Prostate gland (tissue), 2 donors: ENCODE data around the gene SH3GL3. TPM values are rescaled to one million over a fixed set of nuclear protein-coding genes. Genes with fewer than 3 reads are reported as not detected.

Experiments used
- DNase-seq: peaks from one replicate; pipeline ENCODE4 v3.0.0-alpha.2; 2019; ENCODE audit warnings: low spot score
- H3K27ac ChIP-seq, 2 donors: fragments of 200-600 bp; sonication (generic); 2 replicates each; pipeline ENCODE4 v1.5.1; 2017 to 2019
- H3K27me3 ChIP-seq: fragments of 200-600 bp; sonication (generic); replicated peaks from 2 replicates; pipeline ENCODE4 v1.5.1; 2019; ENCODE audit not compliant: insufficient read depth
- H3K36me3 ChIP-seq, 2 donors: fragments of 200-600 bp; sonication (generic); 1 replicate in 1 of 2; 2 replicates in 1 of 2; pipeline versions ENCODE4 v1.5.1 to v1.8.1; 2017 to 2019
- H3K4me1 ChIP-seq: fragments of 200-600 bp; sonication (generic); replicated peaks from 2 replicates; pipeline ENCODE4 v1.5.1; 2019
- H3K4me3 ChIP-seq, 2 donors: fragments of 200-600 bp; sonication (generic); 2 replicates each; pipeline ENCODE4 v1.5.1; 2017 to 2019
- H3K9me3 ChIP-seq: fragments of 200-600 bp; sonication (generic); 2 replicates; pipeline ENCODE4 v1.5.1; 2017
- CTCF ChIP-seq, 4 experiments: fragments of 200-600 bp in 2 of 4; fragments of 450-650 bp in 2 of 4; sonication (generic) in 2 of 4; IDR thresholded peaks; 1 replicate in 3 of 4; 2 replicates in 1 of 4; pipeline ENCODE4 v1.5.1; 2016 to 2019; ENCODE audit warnings: antibody characterized with exemption in 4 of 4, mild to moderate bottlenecking in 2 of 4, moderate library complexity in 2 of 4
- POLR2A ChIP-seq: fragments of 450-650 bp; IDR thresholded peaks from one replicate; pipeline ENCODE4 v1.6.1; 2016; ENCODE audit warnings: antibody characterized with exemption, mild to moderate bottlenecking
- POLR2AphosphoS5 ChIP-seq: sonication (generic); formaldehyde crosslinking; IDR thresholded peaks from one replicate; pipeline ENCODE4 v1.6.1; 2017; ENCODE audit warnings: antibody characterized with exemption
- WGBS: methylation state at CpG from one replicate; pipeline ENCODE4 v1.1.5; 2018; 5-methylcytosine and 5-hydroxymethylcytosine counted together
- intact Hi-C: fragments of 100-400 bp; cut with DNase I; formaldehyde crosslinking; loops from one replicate; pipeline ENCODE4 v1.14.2; 2022
- total RNA-seq, 2 donors: library from RNA; depleted of rRNA; stranded (reverse); fragments of >200 nt; gene quantifications; one replicate each; pipeline ENCODE4 v1.1.0, GENCODE V29; 2016

SH3GL3 gene
- total RNA-seq, 2 donors from 2014 or later = 2.2 to 7.4 TPM

- Histone ChIP-seq H3K4me1 (no peaks in the 10 kb centered on the region), H3K9me3 (no peaks in the 10 kb centered on the region), H3K27ac (no peak overlapping the region), H3K4me3 (no peak overlapping the region), H3K36me3 (no peaks in the 10 kb centered on the region), H3K27me3 (no peaks in the 10 kb centered on the region)
- intact Hi-C loops = no loop called here
- TF ChIP-seq POLR2A = no peak
- no peak for TF ChIP-seq POLR2AphosphoS5
- TF ChIP-seq CTCF (IDR thresholded peaks at IDR 0.05) = no peak
- DNase-seq = no peak
- 70% methylated on average over 5 of the region's 5 CpGs for WGBS
These were observed 138.6 kb downstream of the SH3GL3 start for GRCh38 chr15:83585601-83586335.

- Histone ChIP-seq H3K9me3 (no peaks in the 10 kb centered on the region), H3K27ac (no peak overlapping the region), H3K4me1 (no peaks in the 10 kb centered on the region), H3K4me3 (no peak overlapping the region), H3K36me3 (no peaks in the 10 kb centered on the region), H3K27me3 (no peaks in the 10 kb centered on the region)
- no peak for DNase-seq
- TF ChIP-seq CTCF (IDR thresholded peaks at IDR 0.05) (no peak), POLR2AphosphoS5 (no peak), POLR2A (no peak)
- intact Hi-C loops = no loop called here
- WGBS = 76% methylated on average over 3 of the region's 3 CpGs
These were observed 139.9 kb downstream of the SH3GL3 start for GRCh38 chr15:83587091-83587490.

GRCh38 chr15:83588441-83588840 is 141.3 kb downstream of the SH3GL3 start:
- TF ChIP-seq CTCF (IDR thresholded peaks at IDR 0.05) (no peak), POLR2A (no peak), POLR2AphosphoS5 (no peak)
- Histone ChIP-seq H3K27me3 (no peaks in the 10 kb centered on the region), H3K36me3 (no peaks in the 10 kb centered on the region), H3K9me3 (no peaks in the 10 kb centered on the region), H3K27ac (no peak overlapping the region), H3K4me3 (no peak overlapping the region), H3K4me1 (peaks cover 4% of the 10 kb centered on the region)
- no peak for DNase-seq
- 66% methylated on average over 5 of the region's 5 CpGs for WGBS
- intact Hi-C loops = no loop called here

GRCh38 chr15:83592370-83593040 is 145.4 kb downstream of the SH3GL3 start:
- intact Hi-C loops = no loop called here
- Histone ChIP-seq H3K9me3 (no peaks in the 10 kb centered on the region), H3K4me3 (no peak overlapping the region), H3K36me3 (no peaks in the 10 kb centered on the region), H3K4me1 (peaks cover 4% of the 10 kb centered on the region), H3K27me3 (no peaks in the 10 kb centered on the region), H3K27ac (no peak overlapping the region)
- WGBS = 41% methylated on average over 6 of the region's 6 CpGs
- DNase-seq = no peak
- TF ChIP-seq CTCF (IDR thresholded peaks at IDR 0.05) (no peak), POLR2AphosphoS5 (no peak), POLR2A (no peak)

- intact Hi-C loops = no loop called here
- TF ChIP-seq POLR2A = no peak
- TF ChIP-seq POLR2AphosphoS5 = peak; percentile 64
- TF ChIP-seq CTCF (IDR thresholded peaks at IDR 0.05) = no peak
- no peaks in the 10 kb centered on the region for H3K36me3 ChIP-seq
- peak; percentile 21 for DNase-seq
- 48% methylated on average over 1 of the region's 1 CpG for WGBS
- no peak overlapping the region for H3K27ac ChIP-seq
- no peak overlapping the region for H3K4me3 ChIP-seq
- H3K4me1 ChIP-seq = peaks cover 4% of the 10 kb centered on the region
- H3K9me3 ChIP-seq = no peaks in the 10 kb centered on the region
- no peaks in the 10 kb centered on the region for H3K27me3 ChIP-seq
These were observed 148.1 kb downstream of the SH3GL3 start for GRCh38 chr15:83595191-83595590.
